HG02970 (cell line): ENCODE results near the gene LYPD5.

Source experiments
- ATAC-seq: cut with Tn5 transposase; IDR thresholded peaks from one replicate; pipeline ENCODE4 v1.9.1; 2021; ENCODE audit warnings: mild to moderate bottlenecking, moderate library complexity, moderate number of reproducible peaks; ENCODE audit not compliant: unreplicated experiment, low FRiP score

The LYPD5 gene

GRCh38 chr19:43754503-43755255 is 47.6 kb downstream of the LYPD5 start, which contains the start of gene SMG9:
Gene SMG9 (minus strand): TSS chr19:43754962. CDS start chr19:43750741, 4,221 bp downstream.
- peak; percentile 68 for ATAC-seq

- no peak for ATAC-seq
These were observed 48.1 kb downstream of the LYPD5 start for GRCh38 chr19:43754253-43754502.

GRCh38 chr19:43752287-43752875 is 49.9 kb downstream of the LYPD5 start:
- ATAC-seq = no peak

GRCh38 chr19:43751466-43752220 is 50.6 kb downstream of the LYPD5 start:
- ATAC-seq = no peak

- ATAC-seq = no peak
These were observed 52.3 kb downstream of the LYPD5 start for GRCh38 chr19:43749898-43750297.

- ATAC-seq = no peak
These were observed 53.1 kb downstream of the LYPD5 start for GRCh38 chr19:43749152-43749551.

- no peak for ATAC-seq
These were observed 53.6 kb downstream of the LYPD5 start for GRCh38 chr19:43748685-43749084.

- no peak for ATAC-seq
These were observed 54.0 kb downstream of the LYPD5 start for GRCh38 chr19:43748205-43748594.

- no peak for ATAC-seq
These were observed 54.6 kb downstream of the LYPD5 start for GRCh38 chr19:43747557-43748204.
